ENCODE data around the gene TBC1D8.

TBC1D8 gene

GRCh38 chr2:101004620-101005325 lies 146.4 kb downstream of the TBC1D8 start:
- DNase-seq (ENCODE audit: low read depth in 4 of 4, low spot score in 1 of 4), result no peak

- DNase-seq (ENCODE audit: low read depth in 4 of 4, low spot score in 1 of 4), result no peak
These were observed 147.9 kb downstream of the TBC1D8 start for GRCh38 chr2:101003278-101003775.

- no peak for DNase-seq (ENCODE audit: low read depth in 4 of 4, low spot score in 1 of 4)
These were observed 148.5 kb downstream of the TBC1D8 start for GRCh38 chr2:101002562-101003277.

- DNase-seq (ENCODE audit: low read depth in 4 of 4, low spot score in 1 of 4), result peak; percentile 92 to 96 (median 96)
These were observed 149.3 kb downstream of the TBC1D8 start, which contains the start of gene RPL31 for GRCh38 chr2:101001691-101002561. TSS of gene RPL31 (plus strand) at chr2:101002289. CDS start at chr2:101002702, 413 bp downstream.

- no peak for DNase-seq (ENCODE audit: low read depth in 4 of 4, low spot score in 1 of 4)
These were observed 151.2 kb downstream of the TBC1D8 start for GRCh38 chr2:100999995-101000394.

GRCh38 chr2:100998235-100998573 lies 153.0 kb downstream of the TBC1D8 start:
- DNase-seq (ENCODE audit: low read depth in 4 of 4, low spot score in 1 of 4), result no peak

GRCh38 chr2:100997509-100998234 lies 153.5 kb downstream of the TBC1D8 start:
- DNase-seq (ENCODE audit: low read depth in 4 of 4, low spot score in 1 of 4), result no peak

GRCh38 chr2:100995309-100996075 lies 155.7 kb downstream of the TBC1D8 start:
- DNase-seq (ENCODE audit: low read depth in 4 of 4, low spot score in 1 of 4), result no peak

GRCh38 chr2:100993294-100993693 lies 157.9 kb downstream of the TBC1D8 start:
- no peak for DNase-seq (ENCODE audit: low read depth in 4 of 4, low spot score in 1 of 4)

- no peak for DNase-seq (ENCODE audit: low read depth in 4 of 4, low spot score in 1 of 4)
These were observed 158.9 kb downstream of the TBC1D8 start for GRCh38 chr2:100992262-100992661.

GRCh38 chr2:100991404-100991773 lies 159.8 kb downstream of the TBC1D8 start:
- DNase-seq (ENCODE audit: low read depth in 4 of 4, low spot score in 1 of 4), result no peak

GRCh38 chr2:100990650-100991403 lies 160.4 kb downstream of the TBC1D8 start:
- DNase-seq (ENCODE audit: low read depth in 4 of 4, low spot score in 1 of 4), result no peak

GRCh38 chr2:100990166-100990565 lies 161.0 kb downstream of the TBC1D8 start:
- no peak for DNase-seq (ENCODE audit: low read depth in 4 of 4, low spot score in 1 of 4)

GRCh38 chr2:100989666-100990065 lies 161.5 kb downstream of the TBC1D8 start:
- DNase-seq (ENCODE audit: low read depth in 4 of 4, low spot score in 1 of 4), result no peak

- DNase-seq (ENCODE audit: low read depth in 4 of 4, low spot score in 1 of 4), result no peak
These were observed 162.4 kb downstream of the TBC1D8 start for GRCh38 chr2:100988630-100989417.

- no peak for DNase-seq (ENCODE audit: low read depth in 4 of 4, low spot score in 1 of 4)
These were observed 163.2 kb downstream of the TBC1D8 start for GRCh38 chr2:100987974-100988373.

GRCh38 chr2:100987536-100987935 lies 163.6 kb downstream of the TBC1D8 start:
- no peak for DNase-seq (ENCODE audit: low read depth in 4 of 4, low spot score in 1 of 4)

GRCh38 chr2:100986157-100986556 lies 165.0 kb downstream of the TBC1D8 start:
- DNase-seq (ENCODE audit: low read depth in 4 of 4, low spot score in 1 of 4), result no peak

- peak; percentile 50 to 71 (median 61) for DNase-seq (ENCODE audit: low read depth in 4 of 4, low spot score in 1 of 4)
These were observed 166.3 kb downstream of the TBC1D8 start for GRCh38 chr2:100984892-100985307.

Measured in stimulated activated CD4-positive, alpha-beta T cell treated with anti-CD3 and anti-CD28 coated beads, Interleukin-1b, Interleukin-23, amount 100 ng/mL, for 24 hours (primary cell).